GM23338 (cell line): ENCODE measurements around the gene MICAL2. TPM values are rescaled to one million over a fixed set of nuclear protein-coding genes. Genes with fewer than 3 reads are reported as not detected.

ENCODE experiments used
- ATAC-seq: fragments of 200-7000 bp; cut with Tn5 transposase; 3 replicates; pipeline ENCODE4 v1.9.1; 2020
- DNase-seq: peaks from one replicate; pipeline ENCODE4 v3.0.0-alpha.2; 2015; ENCODE audit warnings: low spot score
- H2AFZ ChIP-seq: fragments of 200-600 bp; sonication (generic); 2 replicates; pipeline ENCODE4 v1.8.0; 2016; ENCODE audit warnings: antibody characterized with exemption, mild to moderate bottlenecking, moderate library complexity
- H3F3A ChIP-seq: fragments of 200-600 bp; sonication (generic); replicated peaks from 2 replicates; pipeline ENCODE4 v1.8.0; 2017; ENCODE audit warnings: antibody characterized with exemption, mixed run types, low read depth
- H3K27ac ChIP-seq: fragments of 200-600 bp; sonication (generic); 2 replicates; pipeline ENCODE4 v1.6.1; 2016; ENCODE audit warnings: low read depth
- H3K27me3 ChIP-seq: fragments of 200-600 bp; sonication (generic); 2 replicates; pipeline ENCODE4 v1.8.0; 2016; ENCODE audit warnings: mild to moderate bottlenecking, mixed run types, moderate library complexity; ENCODE audit not compliant: insufficient read depth
- H3K36me3 ChIP-seq: fragments of 200-600 bp; sonication (generic); 2 replicates; pipeline ENCODE4 v1.8.0; 2016; ENCODE audit warnings: mild to moderate bottlenecking; ENCODE audit not compliant: insufficient read depth
- H3K4me1 ChIP-seq: fragments of 200-600 bp; sonication (generic); 2 replicates; pipeline ENCODE4 v1.8.0; 2016; ENCODE audit warnings: mild to moderate bottlenecking, moderate library complexity; ENCODE audit not compliant: insufficient read depth
- H3K4me2 ChIP-seq: fragments of 200-600 bp; sonication (generic); 2 replicates; pipeline ENCODE4 v1.7.1; 2017; ENCODE audit warnings: mixed run types
- H3K4me3 ChIP-seq: fragments of 200-600 bp; sonication (generic); 2 replicates; pipeline ENCODE4 v1.6.1; 2016; ENCODE audit warnings: mixed run types
- H3K79me2 ChIP-seq: fragments of 200-600 bp; sonication (generic); replicated peaks from 2 replicates; pipeline ENCODE4 v1.8.0; 2017; ENCODE audit warnings: mild to moderate bottlenecking; ENCODE audit not compliant: insufficient read depth
- H3K9me2 ChIP-seq: fragments of 200-600 bp; sonication (generic); 2 replicates; pipeline ENCODE4 v1.8.0; 2017; ENCODE audit not compliant: insufficient read depth
- H4K20me1 ChIP-seq: fragments of 200-600 bp; sonication (generic); replicated peaks from 2 replicates; pipeline ENCODE4 v1.8.0; 2017; ENCODE audit warnings: mild to moderate bottlenecking; ENCODE audit not compliant: insufficient read depth
- H3K27ac Mint-ChIP-seq: 2 replicates; pipeline ENCODE4 v1.8.0; 2020; ENCODE audit warnings: inconsistent platforms, mild to moderate bottlenecking, moderate library complexity, mixed read lengths
- H3K27me3 Mint-ChIP-seq: 3 replicates; pipeline ENCODE4 v1.8.0; 2022; ENCODE audit warnings: low read depth, mild to moderate bottlenecking, moderate library complexity, mixed read lengths, inconsistent platforms; ENCODE audit not compliant: insufficient read depth, poor library complexity
- H3K36me3 Mint-ChIP-seq: 3 replicates; pipeline ENCODE4 v1.8.0; 2021; ENCODE audit warnings: low read depth, mild to moderate bottlenecking, inconsistent platforms, moderate library complexity, mixed read lengths
- H3K4me1 Mint-ChIP-seq: 3 replicates; pipeline ENCODE4 v1.8.0; 2020; ENCODE audit warnings: mild to moderate bottlenecking, inconsistent platforms, mixed read lengths
- H3K4me3 Mint-ChIP-seq: 3 replicates; pipeline ENCODE4 v1.8.0; 2021; ENCODE audit warnings: moderate library complexity, mild to moderate bottlenecking, inconsistent platforms, mixed read lengths
- H3K9me3 Mint-ChIP-seq: 3 replicates; pipeline ENCODE4 v1.8.0; 2020; ENCODE audit warnings: moderate library complexity, mild to moderate bottlenecking, inconsistent platforms, mixed read lengths
- ETS1 ChIP-seq: IDR thresholded peaks from 2 replicates; pipeline ENCODE4 v1.6.1; 2016; ENCODE audit warnings: antibody characterized with exemption
- EZH2 ChIP-seq: fragments of 200-600 bp; sonication (generic); IDR thresholded peaks from one replicate; pipeline ENCODE4 v1.8.0; 2017; ENCODE audit warnings: antibody characterized with exemption, mild to moderate bottlenecking, low read depth; ENCODE audit not compliant: unreplicated experiment
- NANOG ChIP-seq: IDR thresholded peaks from 2 replicates; pipeline ENCODE4 v1.6.1; 2016; ENCODE audit warnings: antibody characterized with exemption, borderline replicate concordance
- POLR2AphosphoS5 ChIP-seq: IDR thresholded peaks from 2 replicates; pipeline ENCODE4 v1.6.1; 2016; ENCODE audit warnings: antibody characterized with exemption, low read depth
- REST ChIP-seq: IDR thresholded peaks from one replicate; pipeline ENCODE4 v1.6.1; 2018; ENCODE audit warnings: antibody characterized with exemption; ENCODE audit not compliant: unreplicated experiment
- ZNF331 ChIP-seq: fragments of 250-450 bp; sonication (Bioruptor Pico); IDR thresholded peaks from 2 replicates; pipeline ENCODE4 v1.5.0; 2020; ENCODE audit warnings: low read depth, mild to moderate bottlenecking, moderate library complexity
- ZNF462 ChIP-seq: fragments of 250-450 bp; sonication (Bioruptor Pico); IDR thresholded peaks from 2 replicates; pipeline ENCODE4 v1.5.0; 2020; ENCODE audit warnings: mild to moderate bottlenecking, moderate library complexity
- polyA plus RNA-seq: library from polyadenylated mRNA; unstranded; fragments of >200 nt; fragmentation: Nextera tagmentation; extraction: Ambion mirVana; gene quantifications from 2 replicates; pipeline ENCODE4 v1.2.1, GENCODE V29; 2016
- total RNA-seq: library from RNA; depleted of rRNA; stranded (reverse); fragments of >200 nt; shearing (Covaris generic); gene quantifications from 2 replicates; pipeline ENCODE4 v1.2.3, GENCODE V29; 2014

MICAL2 gene
- total and polyA plus RNA-seq, 2 experiments from 2014 or later, result 0.66 to 1.4 TPM

DNA sequence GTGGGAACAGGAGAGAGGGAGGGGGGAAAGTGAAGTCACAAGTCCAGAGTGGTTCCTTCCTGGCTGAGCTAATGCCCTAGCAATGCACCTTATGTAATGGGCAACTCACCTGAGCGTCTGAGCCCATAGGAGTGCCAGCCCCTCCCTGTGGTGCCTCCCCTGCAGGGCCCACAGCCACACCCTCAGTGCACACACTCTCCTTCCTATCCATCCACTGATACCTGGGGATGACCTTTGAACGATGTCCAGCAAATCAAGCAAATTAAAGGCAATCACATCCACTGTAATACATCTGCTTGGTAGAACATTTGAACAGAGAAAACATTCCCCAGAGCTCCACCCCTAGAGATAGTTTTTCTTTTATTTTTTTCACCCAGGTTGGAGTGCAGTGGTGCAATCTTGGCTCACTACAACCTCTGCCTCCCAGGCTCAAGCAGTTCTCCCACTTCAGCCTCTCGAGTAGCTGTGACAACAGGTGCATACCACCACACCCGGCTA, 19.6 kb upstream of the MICAL2 start:
- Mint-ChIP-seq H3K36me3 (no peaks in the 10 kb centered on the region), H3K27me3 (peaks cover 17% of the 10 kb centered on the region), H3K4me3 (no peak overlapping the region), H3K9me3 (no peaks in the 10 kb centered on the region), H3K27ac (no peak overlapping the region), H3K4me1 (peaks cover 38% of the 10 kb centered on the region)
- no peak overlapping the region for H2AFZ ChIP-seq
- H3K79me2 ChIP-seq, result no peaks in the 10 kb centered on the region
- no peaks in the 10 kb centered on the region for H3K36me3 ChIP-seq
- H3K4me1 ChIP-seq, result peaks cover 13% of the 10 kb centered on the region; the same call in 1 of the 2 replicates
- no peaks in the 10 kb centered on the region for H3K9me2 ChIP-seq
- no peaks in the 10 kb centered on the region for H4K20me1 ChIP-seq
- ATAC-seq, result no peak
- no peak overlapping the region for H3K4me3 ChIP-seq
- H3K27ac ChIP-seq, result no peak overlapping the region
- H3K4me2 ChIP-seq, result no peak overlapping the region
- DNase-seq, result no peak
- H3F3A ChIP-seq, result no peaks in the 10 kb centered on the region
- TF ChIP-seq EZH2 (no peak), REST (no peak), POLR2AphosphoS5 (no peak), ETS1 (no peak)
- no peaks in the 10 kb centered on the region for H3K27me3 ChIP-seq

GRCh38 chr11:12091956-12092558, 18.3 kb upstream of the MICAL2 start:
- no peak overlapping the region for H3K27ac ChIP-seq
- no peaks in the 10 kb centered on the region for H3K9me2 ChIP-seq
- H4K20me1 ChIP-seq, result no peaks in the 10 kb centered on the region
- H3K9me3 Mint-ChIP-seq, result no peaks in the 10 kb centered on the region
- H3K4me3 Mint-ChIP-seq, result no peak overlapping the region
- H3K79me2 ChIP-seq, result no peaks in the 10 kb centered on the region
- DNase-seq, result no peak
- peak; percentile 13 for ATAC-seq
- peaks cover 11% of the 10 kb centered on the region for H3K27me3 Mint-ChIP-seq
- 0 out of 2 replicates have a peak overlapping the region, but pooled peaks have one; percentile 32 for H3K27ac Mint-ChIP-seq
- TF ChIP-seq NANOG (no peak), ZNF331 (CRISPR knock-in tag) (no peak), ZNF462 (CRISPR knock-in tag) (0 out of 2 replicates have a peak, but pooled peaks have one; percentile 49)
- no peak overlapping the region for H3K4me3 ChIP-seq
- H3K36me3 Mint-ChIP-seq, result no peaks in the 10 kb centered on the region
- H3K36me3 ChIP-seq, result no peaks in the 10 kb centered on the region
- peaks cover 13% of the 10 kb centered on the region; the same call in 1 of the 2 replicates for H3K4me1 ChIP-seq
- peak overlapping the region; percentile 78 for H2AFZ ChIP-seq
- H3K4me2 ChIP-seq, result peak overlapping the region; percentile 28; the same call in 1 of the 2 replicates
- H3F3A ChIP-seq, result no peaks in the 10 kb centered on the region
- H3K27me3 ChIP-seq, result no peaks in the 10 kb centered on the region
- H3K4me1 Mint-ChIP-seq, result peaks cover 34% of the 10 kb centered on the region
